Upper lobe of left lung (tissue), 6 donors: ENCODE measurements around the gene RAPGEF5. TPM values are rescaled to one million over a fixed set of nuclear protein-coding genes. Genes with fewer than 3 reads are reported as not detected.

Experiments used
- ATAC-seq, 2 donors: fragments of 200-7000 bp; cut with Tn5 transposase; one replicate each; pipeline ENCODE4 v1.9.1; 2022; ENCODE audit warnings: mild to moderate bottlenecking in 2 of 2, moderate library complexity in 2 of 2; ENCODE audit not compliant: low FRiP score in 2 of 2
- DNase-seq, 2 donors: peaks; one replicate each; pipeline ENCODE4 v3.0.0-alpha.2; 2019 to 2020
- H3K27ac ChIP-seq, 4 donors: fragments of 200-600 bp; sonication (generic); one replicate each; pipeline ENCODE4 v1.5.1; 2016 to 2019
- H3K27me3 ChIP-seq, 4 donors: fragments of 200-600 bp; sonication (generic); one replicate each; pipeline ENCODE4 v1.5.1; 2017 to 2019
- H3K36me3 ChIP-seq, 4 donors: fragments of 200-600 bp; sonication (generic); one replicate each; pipeline ENCODE4 v1.5.1; 2016 to 2019
- H3K4me1 ChIP-seq, 4 donors: fragments of 200-600 bp; sonication (generic); one replicate each; pipeline ENCODE4 v1.5.1; 2018 to 2019
- H3K4me3 ChIP-seq, 4 donors: fragments of 200-600 bp; sonication (generic); one replicate each; pipeline ENCODE4 v1.5.1; 2017 to 2019; ENCODE audit warnings: mild to moderate bottlenecking in 2 of 4, moderate library complexity in 1 of 4
- H3K9me3 ChIP-seq, 4 donors: fragments of 200-600 bp; sonication (generic); one replicate each; pipeline ENCODE4 v1.5.1; 2018 to 2019
- EP300 ChIP-seq, 4 donors: sonication (generic); formaldehyde crosslinking; IDR thresholded peaks; one replicate each; pipeline ENCODE4 v1.5.1; 2017; ENCODE audit warnings: antibody characterized with exemption in 4 of 4, control low read depth in 2 of 4
- POLR2A ChIP-seq, 4 donors: fragments of 450-650 bp; IDR thresholded peaks; one replicate each; pipeline ENCODE4 v1.5.1; 2016 to 2017; ENCODE audit warnings: antibody characterized with exemption in 4 of 4, mild to moderate bottlenecking in 2 of 4
- POLR2AphosphoS5 ChIP-seq, 2 donors: sonication (generic); formaldehyde crosslinking; IDR thresholded peaks; one replicate each; pipeline ENCODE4 v1.5.1; 2017; ENCODE audit warnings: antibody characterized with exemption in 2 of 2
- WGBS, 2 donors: methylation state at CpG; one replicate each; pipeline ENCODE4 v1.1.5; 2017 to 2018; 5-methylcytosine and 5-hydroxymethylcytosine counted together
- total RNA-seq, 6 donors: library from RNA; depleted of rRNA in 4 of 6; stranded (reverse); fragments of >200 nt in 4 of 6; gene quantifications; one replicate each; pipeline versions ENCODE4 v1.1.0 to v1.2.1, GENCODE V29; 2016 to 2021
- TF ChIP-seq, protein P1 (sequence below), 6 experiments: fragments of 450-650 bp in 4 of 6; fragments of 200-600 bp in 2 of 6; sonication (generic) in 2 of 6; IDR thresholded peaks; one replicate each; pipeline ENCODE4 v1.5.1; 2016 to 2019; ENCODE audit warnings: antibody characterized with exemption in 6 of 6
- donor health status: DM: no; HTN: no; CAD: no; lungs with moderate emphysema.
- donor health status: DM: no; HTN: yes; CAD: no; lungs with severe emphysema.

Gene RAPGEF5
- total RNA-seq, 6 donors from 2014 or later: 68.1 to 206 (median 101) TPM

DNA sequence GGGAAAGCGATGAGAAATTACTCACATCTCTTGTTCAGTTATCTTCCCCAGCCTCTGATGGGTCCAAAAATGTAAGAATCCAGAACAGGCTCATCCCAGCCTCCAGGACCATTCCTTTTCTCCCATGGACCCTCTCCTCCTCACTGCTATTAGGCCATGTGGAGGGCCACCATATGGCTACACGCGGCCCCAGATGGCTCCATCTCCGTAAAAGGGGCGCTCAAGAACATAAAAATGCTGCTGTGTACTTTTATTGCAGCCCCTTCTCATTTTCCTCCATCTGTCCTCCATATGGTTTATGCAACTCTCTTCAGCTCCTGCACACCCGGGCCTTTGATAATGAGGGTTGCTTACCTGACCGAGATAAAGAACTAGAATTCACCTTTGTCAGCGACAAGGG is 166.2 kb downstream of the RAPGEF5 start:
- no peak for TF ChIP-seq POLR2AphosphoS5 (IDR thresholded peaks at IDR 0.05)
- TF ChIP-seq EP300 (IDR thresholded peaks at IDR 0.05): no peak
- no peak for TF ChIP-seq POLR2A (IDR thresholded peaks at IDR 0.05)
- TF ChIP-seq, protein P1, sequence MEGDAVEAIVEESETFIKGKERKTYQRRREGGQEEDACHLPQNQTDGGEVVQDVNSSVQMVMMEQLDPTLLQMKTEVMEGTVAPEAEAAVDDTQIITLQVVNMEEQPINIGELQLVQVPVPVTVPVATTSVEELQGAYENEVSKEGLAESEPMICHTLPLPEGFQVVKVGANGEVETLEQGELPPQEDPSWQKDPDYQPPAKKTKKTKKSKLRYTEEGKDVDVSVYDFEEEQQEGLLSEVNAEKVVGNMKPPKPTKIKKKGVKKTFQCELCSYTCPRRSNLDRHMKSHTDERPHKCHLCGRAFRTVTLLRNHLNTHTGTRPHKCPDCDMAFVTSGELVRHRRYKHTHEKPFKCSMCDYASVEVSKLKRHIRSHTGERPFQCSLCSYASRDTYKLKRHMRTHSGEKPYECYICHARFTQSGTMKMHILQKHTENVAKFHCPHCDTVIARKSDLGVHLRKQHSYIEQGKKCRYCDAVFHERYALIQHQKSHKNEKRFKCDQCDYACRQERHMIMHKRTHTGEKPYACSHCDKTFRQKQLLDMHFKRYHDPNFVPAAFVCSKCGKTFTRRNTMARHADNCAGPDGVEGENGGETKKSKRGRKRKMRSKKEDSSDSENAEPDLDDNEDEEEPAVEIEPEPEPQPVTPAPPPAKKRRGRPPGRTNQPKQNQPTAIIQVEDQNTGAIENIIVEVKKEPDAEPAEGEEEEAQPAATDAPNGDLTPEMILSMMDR (IDR thresholded peaks at IDR 0.05): no peak
- peaks cover 0 to 8% (median 4%) of the 10 kb centered on the region in 4 donors for H3K4me1 ChIP-seq
- H3K9me3 ChIP-seq: no peaks in the 10 kb centered on the region
- H3K27me3 ChIP-seq: no peaks in the 10 kb centered on the region
- DNase-seq (no peak), ATAC-seq (no peak)
- H3K36me3 ChIP-seq: peaks cover 0 to 84% (median 27%) of the 10 kb centered on the region in 4 donors
- WGBS, 2 donors: 94% methylated on average over 8 of the region's 8 CpGs
- no peak overlapping the region for H3K27ac ChIP-seq
- H3K4me3 ChIP-seq: no peak overlapping the region

DNA sequence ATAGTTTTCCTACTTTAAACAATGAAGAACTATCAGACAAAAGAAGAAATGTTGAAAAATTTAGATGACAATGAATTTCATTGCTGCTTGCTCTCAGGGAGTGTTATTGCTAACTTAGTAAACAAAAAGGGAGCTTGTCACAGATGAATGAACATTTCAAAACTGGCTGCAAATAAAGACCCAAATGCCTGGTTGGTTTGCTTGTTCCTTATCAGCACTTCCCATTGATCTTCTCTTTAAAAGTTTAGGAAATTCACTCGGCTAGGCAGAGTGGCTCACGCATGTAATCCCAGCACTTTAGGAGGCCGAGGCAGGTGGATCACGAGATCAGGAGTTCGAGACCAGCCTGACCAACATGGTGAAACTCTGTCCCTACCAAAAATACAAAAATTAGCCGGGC is 167.2 kb downstream of the RAPGEF5 start:
- TF ChIP-seq POLR2AphosphoS5 (IDR thresholded peaks at IDR 0.05) (no peak), EP300 (IDR thresholded peaks at IDR 0.05) (no peak), POLR2A (IDR thresholded peaks at IDR 0.05) (no peak)
- TF ChIP-seq, protein P1 (IDR thresholded peaks at IDR 0.05): no peak
- ATAC-seq (no peak), DNase-seq (no peak)
- H3K9me3 ChIP-seq: no peaks in the 10 kb centered on the region
- H3K4me1 ChIP-seq: peaks cover 0 to 6% (median 4%) of the 10 kb centered on the region in 4 donors
- no peak overlapping the region for H3K4me3 ChIP-seq
- WGBS, 2 donors: 76 to 82% methylated on average over 6 of the region's 6 CpGs
- no peak overlapping the region for H3K27ac ChIP-seq
- no peaks in the 10 kb centered on the region for H3K27me3 ChIP-seq
- H3K36me3 ChIP-seq: peaks cover 0 to 83% (median 27%) of the 10 kb centered on the region in 4 donors

DNA sequence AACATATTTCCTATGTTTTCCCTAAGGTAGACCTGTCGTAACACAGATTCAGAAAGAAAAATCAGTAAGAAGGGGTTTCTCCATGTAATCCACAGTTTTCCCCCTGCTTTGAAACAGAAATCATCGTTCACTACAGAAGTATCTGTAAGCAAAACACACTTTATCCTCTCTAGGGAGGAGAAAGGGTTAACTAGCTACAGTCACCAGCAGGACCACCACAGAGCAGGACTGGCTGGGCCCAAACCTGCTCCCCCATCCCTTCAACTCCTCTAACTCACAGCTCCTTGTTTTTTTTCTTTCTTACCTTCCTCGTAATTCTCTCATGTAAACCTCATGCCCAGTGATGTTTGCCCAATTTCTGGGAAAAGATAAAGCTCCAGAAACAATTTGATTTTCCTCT is 167.7 kb downstream of the RAPGEF5 start:
- no peak for ATAC-seq
- TF ChIP-seq, protein P1 (IDR thresholded peaks at IDR 0.05): no peak
- TF ChIP-seq POLR2AphosphoS5 (IDR thresholded peaks at IDR 0.05) (no peak), EP300 (IDR thresholded peaks at IDR 0.05) (no peak), POLR2A (IDR thresholded peaks at IDR 0.05) (no peak)
- Histone ChIP-seq H3K27me3 (no peaks in the 10 kb centered on the region), H3K36me3 (peaks cover 0 to 85% (median 27%) of the 10 kb centered on the region in 4 donors), H3K27ac (no peak overlapping the region), H3K4me1 (peaks cover 0 to 5% (median 2%) of the 10 kb centered on the region in 4 donors), H3K9me3 (no peaks in the 10 kb centered on the region), H3K4me3 (no peak overlapping the region)
- 88 to 93% methylated on average over 3 of the region's 3 CpGs for WGBS, 2 donors
- DNase-seq: no peak

DNA sequence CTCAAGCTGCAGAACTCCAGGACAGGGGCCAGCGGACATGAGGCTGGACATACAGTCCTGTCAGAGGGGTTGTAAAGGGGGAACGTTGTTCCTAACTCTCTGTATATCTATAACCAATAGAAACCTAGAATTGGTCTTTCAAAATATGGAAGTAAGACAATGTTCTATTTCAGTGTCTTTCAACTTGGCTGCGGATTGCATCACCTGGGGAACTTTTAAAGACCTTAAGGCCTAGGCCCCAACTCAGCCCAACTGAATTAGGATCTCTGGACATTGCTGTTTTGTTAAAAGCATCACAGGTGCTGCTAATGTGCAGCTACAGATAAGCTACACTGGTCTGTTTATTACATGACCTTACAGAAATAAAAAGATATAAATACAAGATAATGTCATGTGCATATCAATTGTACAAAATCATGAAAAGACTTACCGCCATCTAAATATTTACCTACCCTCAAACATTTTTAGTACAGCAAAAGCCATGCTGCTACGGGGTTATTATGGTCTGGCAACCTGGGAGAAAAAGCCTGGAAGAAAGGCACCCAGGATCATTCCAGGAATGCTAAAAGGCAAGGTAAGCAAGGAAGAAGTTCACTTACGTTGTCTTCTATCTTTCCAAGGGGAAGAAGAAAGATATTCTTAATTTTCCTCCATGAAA is 169.1 kb downstream of the RAPGEF5 start:
- ATAC-seq (no peak), DNase-seq (no peak)
- H3K4me3 ChIP-seq: no peak overlapping the region
- H3K36me3 ChIP-seq: peaks cover 0 to 78% (median 19%) of the 10 kb centered on the region in 4 donors
- WGBS, 2 donors: 84 to 88% methylated on average over 6 of the region's 6 CpGs
- H3K27ac ChIP-seq: no peak overlapping the region
- no peaks in the 10 kb centered on the region for H3K27me3 ChIP-seq
- H3K9me3 ChIP-seq: no peaks in the 10 kb centered on the region
- TF ChIP-seq POLR2A (IDR thresholded peaks at IDR 0.05) (no peak), EP300 (IDR thresholded peaks at IDR 0.05) (no peak), POLR2AphosphoS5 (IDR thresholded peaks at IDR 0.05) (no peak)
- TF ChIP-seq, protein P1 (IDR thresholded peaks at IDR 0.05): no peak
- H3K4me1 ChIP-seq: no peaks in the 10 kb centered on the region

DNA sequence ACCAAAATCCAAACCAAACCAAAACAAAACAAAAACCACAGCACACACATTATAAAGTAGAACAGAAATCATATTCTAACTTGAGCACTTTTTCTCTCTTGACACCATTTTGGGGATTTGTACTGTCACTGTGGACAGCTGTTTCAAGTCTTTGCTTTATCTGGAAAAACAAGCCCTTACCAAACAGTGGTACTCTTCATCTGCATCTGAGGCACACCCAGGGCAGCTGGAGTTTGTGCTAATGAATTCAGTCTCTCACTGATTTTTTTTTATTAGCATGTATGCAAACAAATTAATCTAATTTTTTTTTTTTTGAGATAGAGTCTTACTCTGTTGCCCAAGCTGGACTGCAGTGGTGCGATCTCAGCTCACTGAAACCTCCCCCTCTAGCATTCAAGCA is 171.4 kb downstream of the RAPGEF5 start:
- 88 to 100% methylated on average over 1 of the region's 1 CpG for WGBS, 2 donors
- H3K4me3 ChIP-seq: no peak overlapping the region
- TF ChIP-seq POLR2A (IDR thresholded peaks at IDR 0.05): no peak
- no peak for TF ChIP-seq POLR2AphosphoS5 (IDR thresholded peaks at IDR 0.05)
- TF ChIP-seq EP300 (IDR thresholded peaks at IDR 0.05): no peak
- TF ChIP-seq, protein P1 (IDR thresholded peaks at IDR 0.05): no peak
- H3K27ac ChIP-seq: no peak overlapping the region
- peaks cover 0 to 63% (median 11%) of the 10 kb centered on the region in 4 donors for H3K36me3 ChIP-seq
- DNase-seq (no peak), ATAC-seq (no peak)
- H3K4me1 ChIP-seq: no peaks in the 10 kb centered on the region
- H3K9me3 ChIP-seq: no peaks in the 10 kb centered on the region
- H3K27me3 ChIP-seq: no peaks in the 10 kb centered on the region
